IPS DF 4.7 (cell line): ENCODE results near the gene CDC42EP2.
"Not testable (repeated sequence)": the region's sequence is repeated elsewhere in the genome, so short reads cannot be mapped to it uniquely, and the experiment has no call there.

Experiments used
- DNase-seq: peaks from one replicate; pipeline ENCODE4 v3.0.0-alpha.2; 2013; ENCODE audit warnings: low spot score; ENCODE audit errors: extremely low read depth

Gene CDC42EP2

GRCh38 chr11:65317025-65317786, 2.5 kb downstream of the CDC42EP2 start:
- no peak for DNase-seq

GRCh38 chr11:65320386-65321075, 5.9 kb downstream of the CDC42EP2 start:
- no peak for DNase-seq

GRCh38 chr11:65321076-65321475, 6.4 kb downstream of the CDC42EP2 start:
- DNase-seq: no peak

- DNase-seq: no peak
These were observed 7.3 kb downstream of the CDC42EP2 start for GRCh38 chr11:65321828-65322485.

GRCh38 chr11:65323813-65324212, 9.1 kb downstream of the CDC42EP2 start:
- DNase-seq: no peak

GRCh38 chr11:65325435-65325834, 10.8 kb downstream of the CDC42EP2 start:
- DNase-seq: no peak

- DNase-seq: no peak
These were observed 12.4 kb downstream of the CDC42EP2 start for GRCh38 chr11:65327021-65327420.

GRCh38 chr11:65329478-65329877, 14.8 kb downstream of the CDC42EP2 start:
- no peak for DNase-seq

- DNase-seq: peak; percentile 82
These were observed 15.3 kb downstream of the CDC42EP2 start for GRCh38 chr11:65329944-65330403.

- DNase-seq: no peak
These were observed 15.9 kb downstream of the CDC42EP2 start for GRCh38 chr11:65330544-65330943.

- not testable (repeated sequence) for DNase-seq
These were observed 17.9 kb downstream of the CDC42EP2 start for GRCh38 chr11:65332591-65332990.

- no peak for DNase-seq
These were observed 20.1 kb downstream of the CDC42EP2 start for GRCh38 chr11:65334696-65335295.

- DNase-seq: no peak
These were observed 24.0 kb downstream of the CDC42EP2 start for GRCh38 chr11:65338676-65339075.

GRCh38 chr11:65340226-65340625, 25.6 kb downstream of the CDC42EP2 start:
- no peak for DNase-seq

- DNase-seq: no peak
These were observed 27.2 kb downstream of the CDC42EP2 start for GRCh38 chr11:65341856-65342255.

GRCh38 chr11:65351511-65351910, 36.8 kb downstream of the CDC42EP2 start:
- DNase-seq: no peak

GRCh38 chr11:65352783-65353182, 38.1 kb downstream of the CDC42EP2 start:
- no peak for DNase-seq

- no peak for DNase-seq
These were observed 38.7 kb downstream of the CDC42EP2 start for GRCh38 chr11:65353376-65353775.

GRCh38 chr11:65353900-65354264, 39.2 kb downstream of the CDC42EP2 start:
- DNase-seq: no peak

- DNase-seq: no peak
These were observed 39.8 kb downstream of the CDC42EP2 start, which contains the start of gene TIGD3 for GRCh38 chr11:65354265-65355012. Gene TIGD3, plus strand, starts transcription at chr11:65354751. Its CDS starts 1,058 bp downstream, at chr11:65355809.
